Uterus (tissue), 2 donors: ENCODE results near the gene TMCO6.

Source experiments
- POLR2A ChIP-seq, 2 donors: fragments of 450-650 bp; IDR thresholded peaks; one replicate each; pipeline ENCODE4 v1.6.1; 2016; ENCODE audit warnings: antibody characterized with exemption in 2 of 2, mild to moderate bottlenecking in 1 of 2, moderate library complexity in 1 of 2
- TF ChIP-seq, protein P1 (sequence below), 4 experiments: fragments of 200-600 bp in 2 of 4; fragments of 450-650 bp in 2 of 4; sonication (generic) in 2 of 4; IDR thresholded peaks; one replicate each; pipeline ENCODE4 v1.5.1; 2016 to 2019; ENCODE audit warnings: antibody characterized with exemption in 4 of 4, mild to moderate bottlenecking in 2 of 4, moderate library complexity in 1 of 4

DNA sequence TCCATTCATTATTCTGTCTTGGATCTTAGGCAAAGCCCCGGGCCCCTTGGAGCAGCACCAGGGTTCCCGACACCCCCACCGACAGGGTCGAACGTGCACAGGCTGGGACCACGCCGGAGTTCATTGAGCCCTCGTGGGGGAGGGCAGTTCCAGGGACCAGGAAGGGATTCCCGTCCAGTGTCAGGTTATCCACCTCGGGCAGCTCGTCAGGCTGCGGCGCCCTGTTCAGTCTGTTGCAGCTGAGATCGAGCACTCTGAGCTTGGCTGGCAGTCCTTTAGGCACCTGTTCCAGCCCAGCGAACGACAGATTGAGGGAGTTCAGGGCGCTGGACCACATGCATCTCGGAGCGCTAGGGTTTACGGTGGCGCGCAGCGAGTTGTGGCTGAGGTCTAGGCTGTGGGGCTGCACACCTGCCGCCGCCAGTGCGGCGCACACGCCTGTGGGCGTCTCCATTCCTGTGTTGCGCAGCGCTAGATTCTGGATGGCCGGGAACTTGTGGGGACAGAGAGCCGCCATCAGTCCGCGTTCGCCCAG, 7.4 kb upstream of the TMCO6 start:
- TF ChIP-seq POLR2A (IDR thresholded peaks at IDR 0.05) = no peak
- TF ChIP-seq, protein P1, sequence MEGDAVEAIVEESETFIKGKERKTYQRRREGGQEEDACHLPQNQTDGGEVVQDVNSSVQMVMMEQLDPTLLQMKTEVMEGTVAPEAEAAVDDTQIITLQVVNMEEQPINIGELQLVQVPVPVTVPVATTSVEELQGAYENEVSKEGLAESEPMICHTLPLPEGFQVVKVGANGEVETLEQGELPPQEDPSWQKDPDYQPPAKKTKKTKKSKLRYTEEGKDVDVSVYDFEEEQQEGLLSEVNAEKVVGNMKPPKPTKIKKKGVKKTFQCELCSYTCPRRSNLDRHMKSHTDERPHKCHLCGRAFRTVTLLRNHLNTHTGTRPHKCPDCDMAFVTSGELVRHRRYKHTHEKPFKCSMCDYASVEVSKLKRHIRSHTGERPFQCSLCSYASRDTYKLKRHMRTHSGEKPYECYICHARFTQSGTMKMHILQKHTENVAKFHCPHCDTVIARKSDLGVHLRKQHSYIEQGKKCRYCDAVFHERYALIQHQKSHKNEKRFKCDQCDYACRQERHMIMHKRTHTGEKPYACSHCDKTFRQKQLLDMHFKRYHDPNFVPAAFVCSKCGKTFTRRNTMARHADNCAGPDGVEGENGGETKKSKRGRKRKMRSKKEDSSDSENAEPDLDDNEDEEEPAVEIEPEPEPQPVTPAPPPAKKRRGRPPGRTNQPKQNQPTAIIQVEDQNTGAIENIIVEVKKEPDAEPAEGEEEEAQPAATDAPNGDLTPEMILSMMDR (IDR thresholded peaks at IDR 0.05) = no peak
